ENCODE results near the gene KPNA5. TPM values are rescaled to one million over a fixed set of nuclear protein-coding genes. Genes with fewer than 3 reads are reported as not detected.

KPNA5 gene
- total and polyA plus RNA-seq, 2 of the 8 experiments (the other 6 are each of a cell fraction or from before 2014, with no cell fraction given), result 2.0 to 9.7 TPM

GRCh38 chr6:116691154-116691553 lies 10.1 kb downstream of the KPNA5 start (continued):
- TF ChIP-seq CHD7 (IDR thresholded peaks at IDR 0.05; ENCODE audit: insufficient replicate concordance, low read length), result no peak
- TF ChIP-seq SP2 (IDR thresholded peaks at IDR 0.05; ENCODE audit: low read length), result no peak
- no peak for TF ChIP-seq JUN (IDR thresholded peaks at IDR 0.05; ENCODE audit: low read depth, low read length)
